DND-41 (cell line): Measurements from ENCODE around the gene UBR1.
"Not testable (repeated sequence)": the region's sequence is repeated elsewhere in the genome, so short reads cannot be mapped to it uniquely, and the experiment has no call there.

Source experiments
- ATAC-seq: fragments of 200-7000 bp; cut with Tn5 transposase; 3 replicates; pipeline ENCODE4 v1.9.1; 2021; ENCODE audit warnings: low read depth; ENCODE audit not compliant: insufficient read depth
- DNase-seq: peaks from one replicate; pipeline ENCODE4 v3.0.0-alpha.2; 2020
- H2AFZ ChIP-seq: 2 replicates; pipeline ENCODE4 v1.6.0; 2012; ENCODE audit warnings: low read depth, low read length
- H3K27ac ChIP-seq: 2 replicates; pipeline ENCODE4 v1.5.1; 2012; ENCODE audit warnings: low read length, inconsistent platforms
- H3K27me3 ChIP-seq: fragments of 200-600 bp; sonication (generic); 2 replicates; pipeline ENCODE4 v1.6.0; 2012; ENCODE audit warnings: low read length, mild to moderate bottlenecking, inconsistent platforms; ENCODE audit not compliant: insufficient read depth, poor library complexity
- H3K36me3 ChIP-seq: 2 replicates; pipeline ENCODE4 v1.5.1; 2012; ENCODE audit warnings: low read length, inconsistent platforms; ENCODE audit not compliant: insufficient read depth
- H3K4me1 ChIP-seq: 2 replicates; pipeline ENCODE4 v1.5.1; 2012; ENCODE audit warnings: mild to moderate bottlenecking, low read length; ENCODE audit not compliant: insufficient read depth
- H3K4me2 ChIP-seq: 2 replicates; pipeline ENCODE4 v1.6.0; 2012; ENCODE audit warnings: mild to moderate bottlenecking, moderate library complexity, low read length, inconsistent platforms; ENCODE audit not compliant: insufficient read depth
- H3K4me3 ChIP-seq, 2 experiments: fragments of 200-600 bp in 1 of 2; shearing (Covaris generic) in 1 of 2; 2 replicates each; pipeline ENCODE4 v1.5.1; 2012 to 2016; ENCODE audit warnings: inconsistent platforms in 2 of 2, low read length in 2 of 2, mild to moderate bottlenecking in 2 of 2, low read depth in 1 of 2, moderate library complexity in 1 of 2
- H3K79me2 ChIP-seq: 2 replicates; pipeline ENCODE4 v1.6.0; 2012; ENCODE audit warnings: low read length, inconsistent platforms; ENCODE audit not compliant: insufficient read depth
- H3K9ac ChIP-seq: 2 replicates; pipeline ENCODE4 v1.6.0; 2012; ENCODE audit warnings: low read depth, mild to moderate bottlenecking, inconsistent platforms, low read length, moderate library complexity
- H3K9me3 ChIP-seq: 2 replicates; pipeline ENCODE4 v1.5.1; 2012; ENCODE audit warnings: low read length, moderate library complexity, mild to moderate bottlenecking, inconsistent platforms; ENCODE audit not compliant: insufficient read depth, severe bottlenecking
- H4K20me1 ChIP-seq: 2 replicates; pipeline ENCODE4 v1.6.0; 2012; ENCODE audit warnings: low read length; ENCODE audit not compliant: insufficient read depth
- EZH2 ChIP-seq: IDR thresholded peaks from 3 replicates; pipeline ENCODE4 v1.6.1; 2012; ENCODE audit warnings: borderline replicate concordance, low read depth, mild to moderate bottlenecking, moderate library complexity, low read length, inconsistent platforms; ENCODE audit not compliant: severe bottlenecking
- TF ChIP-seq, protein P1 (sequence below): IDR thresholded peaks from 2 replicates; pipeline ENCODE4 v1.5.1; 2012; ENCODE audit warnings: borderline replicate concordance, low read length, moderate library complexity, mild to moderate bottlenecking; ENCODE audit not compliant: poor library complexity, severe bottlenecking; ENCODE audit errors: extremely low read depth

Gene UBR1

GRCh38 chr15:43046484-43046883 lies 59.4 kb downstream of the UBR1 start:
- Histone ChIP-seq H2AFZ (no peak overlapping the region), H3K9me3 (no peaks in the 10 kb centered on the region), H4K20me1 (no peaks in the 10 kb centered on the region), H3K4me3 (no peak overlapping the region), H3K27ac (no peak overlapping the region), H3K27me3 (no peaks in the 10 kb centered on the region), H3K4me2 (no peak overlapping the region), H3K9ac (no peak overlapping the region), H3K36me3 (peaks cover 61% of the 10 kb centered on the region), H3K79me2 (no peaks in the 10 kb centered on the region), H3K4me1 (no peaks in the 10 kb centered on the region)
- DNase-seq (no peak), ATAC-seq (no peak)
- TF ChIP-seq EZH2 = no peak
- TF ChIP-seq, protein P1, sequence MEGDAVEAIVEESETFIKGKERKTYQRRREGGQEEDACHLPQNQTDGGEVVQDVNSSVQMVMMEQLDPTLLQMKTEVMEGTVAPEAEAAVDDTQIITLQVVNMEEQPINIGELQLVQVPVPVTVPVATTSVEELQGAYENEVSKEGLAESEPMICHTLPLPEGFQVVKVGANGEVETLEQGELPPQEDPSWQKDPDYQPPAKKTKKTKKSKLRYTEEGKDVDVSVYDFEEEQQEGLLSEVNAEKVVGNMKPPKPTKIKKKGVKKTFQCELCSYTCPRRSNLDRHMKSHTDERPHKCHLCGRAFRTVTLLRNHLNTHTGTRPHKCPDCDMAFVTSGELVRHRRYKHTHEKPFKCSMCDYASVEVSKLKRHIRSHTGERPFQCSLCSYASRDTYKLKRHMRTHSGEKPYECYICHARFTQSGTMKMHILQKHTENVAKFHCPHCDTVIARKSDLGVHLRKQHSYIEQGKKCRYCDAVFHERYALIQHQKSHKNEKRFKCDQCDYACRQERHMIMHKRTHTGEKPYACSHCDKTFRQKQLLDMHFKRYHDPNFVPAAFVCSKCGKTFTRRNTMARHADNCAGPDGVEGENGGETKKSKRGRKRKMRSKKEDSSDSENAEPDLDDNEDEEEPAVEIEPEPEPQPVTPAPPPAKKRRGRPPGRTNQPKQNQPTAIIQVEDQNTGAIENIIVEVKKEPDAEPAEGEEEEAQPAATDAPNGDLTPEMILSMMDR = no peak

DNA sequence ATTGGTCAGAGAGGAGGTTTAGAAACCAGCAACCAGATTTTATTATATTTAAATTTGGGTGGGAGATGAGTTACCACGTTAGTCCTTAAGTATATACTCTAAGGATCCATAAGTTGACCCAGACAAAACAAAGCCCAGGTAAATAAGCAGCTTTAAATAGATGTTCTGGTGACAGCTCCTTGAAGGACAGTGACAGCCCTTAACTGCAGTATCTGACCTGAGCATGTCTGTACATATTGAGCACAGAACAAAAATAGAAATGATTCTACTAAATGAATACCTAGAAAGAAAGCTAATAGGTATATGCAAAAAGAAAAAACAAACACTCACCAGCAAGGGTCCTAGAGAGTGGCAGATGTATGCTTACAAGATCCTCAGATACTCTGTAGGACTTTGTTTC lies 63.0 kb downstream of the UBR1 start:
- Histone ChIP-seq H3K27ac (no peak overlapping the region), H3K36me3 (peaks cover 61% of the 10 kb centered on the region), H4K20me1 (no peaks in the 10 kb centered on the region), H3K4me2 (no peak overlapping the region), H2AFZ (no peak overlapping the region), H3K9ac (no peak overlapping the region), H3K4me3 (no peak overlapping the region), H3K79me2 (no peaks in the 10 kb centered on the region), H3K9me3 (no peaks in the 10 kb centered on the region), H3K27me3 (no peaks in the 10 kb centered on the region), H3K4me1 (no peaks in the 10 kb centered on the region)
- no peak for DNase-seq
- TF ChIP-seq, protein P1 = no peak
- TF ChIP-seq EZH2 = no peak
- no peak for ATAC-seq

DNA sequence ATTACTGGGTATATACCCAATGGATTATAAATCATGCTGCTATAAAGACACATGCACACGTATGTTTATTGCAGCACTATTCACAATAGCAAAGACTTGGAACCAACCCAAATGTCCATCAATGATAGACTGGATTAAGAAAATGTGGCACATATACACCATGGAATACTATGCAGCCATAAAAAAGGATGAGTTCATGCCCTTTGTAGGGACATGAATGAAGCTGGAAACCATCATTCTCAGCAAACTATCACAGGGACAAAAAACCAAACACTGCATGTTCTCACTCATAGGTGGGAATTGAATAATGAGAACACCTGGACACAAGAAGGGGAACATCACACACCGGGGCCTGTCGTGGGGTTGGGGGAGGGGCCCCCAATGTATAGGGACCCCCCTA lies 64.8 kb downstream of the UBR1 start:
- DNase-seq, H3K9me3 ChIP-seq, H3K79me2 ChIP-seq, H3K4me2 ChIP-seq, H3K4me1 ChIP-seq, H3K4me3 ChIP-seq, H3K27ac ChIP-seq, H3K27me3 ChIP-seq, H4K20me1 ChIP-seq, H3K9ac ChIP-seq, ATAC-seq, H2AFZ ChIP-seq: not testable (repeated sequence)
- peaks cover 59% of the 10 kb centered on the region for H3K36me3 ChIP-seq

GRCh38 chr15:43035240-43035639 lies 70.6 kb downstream of the UBR1 start:
- not testable (repeated sequence) for DNase-seq, H3K9ac ChIP-seq, H4K20me1 ChIP-seq, H3K4me1 ChIP-seq, H2AFZ ChIP-seq, ATAC-seq, H3K4me3 ChIP-seq, H3K27ac ChIP-seq, H3K9me3 ChIP-seq, H3K27me3 ChIP-seq, H3K79me2 ChIP-seq, H3K4me2 ChIP-seq
- peaks cover 37% of the 10 kb centered on the region for H3K36me3 ChIP-seq
